H1 (cell line): ENCODE measurements around the gene VWF. TPM values are rescaled to one million over a fixed set of nuclear protein-coding genes. Genes with fewer than 3 reads are reported as not detected.

Experiments
- CTCF ChIA-PET: fragments of 300-600 bp; sonication (Branson Sonifier 250); formaldehyde crosslinking; loops from one replicate; lab custom pipeline; 2021; ENCODE audit not compliant: partially characterized antibody; lab: Charles Lee
- POLR2A ChIA-PET: fragments of 300-600 bp; sonication (Branson Sonifier 250); formaldehyde crosslinking; loops from one replicate; lab custom pipeline; 2021; ENCODE audit warnings: inconsistent platforms; ENCODE audit not compliant: partially characterized antibody; lab: Charles Lee
- DNase-seq, 2 experiments: peaks; one replicate each; pipeline versions ENCODE4 v3.0.0 to v3.0.0-alpha.2; 2010 to 2022; ENCODE audit warnings: low spot score in 2 of 2, low read depth in 1 of 2, mixed read lengths in 1 of 2
- FAIRE-seq: peaks from 2 replicates; lab custom pipeline; 2011; peaks lifted over from hg19 to GRCh38; lab: Jason Lieb, UNC
- H2AFZ ChIP-seq: 2 replicates; pipeline ENCODE4 v1.8.1; 2012; ENCODE audit warnings: low read length, inconsistent platforms
- H2AK5ac ChIP-seq: 2 replicates; pipeline ENCODE4 v1.6.1; 2013; ENCODE audit warnings: low read depth, low read length
- H2BK120ac ChIP-seq: replicated peaks from 2 replicates; pipeline ENCODE3; 2013; ENCODE audit warnings: low read depth, low read length, inconsistent platforms
- H2BK12ac ChIP-seq: 2 replicates; pipeline ENCODE4 v1.6.1; 2013; ENCODE audit warnings: low read depth, low read length
- H2BK15ac ChIP-seq: 2 replicates; pipeline ENCODE4 v1.6.1; 2013; ENCODE audit warnings: low read length
- H2BK20ac ChIP-seq: 2 replicates; pipeline ENCODE4 v1.6.1; 2013; ENCODE audit warnings: low read length
- H2BK5ac ChIP-seq: 2 replicates; pipeline ENCODE4 v1.6.1; 2013; ENCODE audit warnings: low read depth, low read length
- H3K14ac ChIP-seq: 2 replicates; pipeline ENCODE4 v1.6.1; 2013; ENCODE audit warnings: inconsistent platforms; ENCODE audit not compliant: insufficient read length
- H3K18ac ChIP-seq: 2 replicates; pipeline ENCODE4 v1.6.1; 2013; ENCODE audit warnings: low read length; ENCODE audit errors: extremely low read depth
- H3K23ac ChIP-seq: 2 replicates; pipeline ENCODE4 v1.6.1; 2013; ENCODE audit warnings: inconsistent platforms; ENCODE audit not compliant: insufficient read length
- H3K23me2 ChIP-seq: 2 replicates; pipeline ENCODE4 v1.6.1; 2013; ENCODE audit warnings: low read depth, low read length
- H3K27ac ChIP-seq: 2 replicates; pipeline ENCODE4 v1.6.1; 2011; ENCODE audit warnings: low read depth, low read length, inconsistent platforms
- H3K27me3 ChIP-seq, 4 experiments: replicated peaks in 1 of 4; 1 replicate in 1 of 4; 2 replicates in 3 of 4; pipeline versions ENCODE4 v1.6.1 to v1.8.1; 2011 to 2013; ENCODE audit warnings: low read length in 3 of 4, mild to moderate bottlenecking in 3 of 4, inconsistent platforms in 2 of 4, mixed read lengths in 2 of 4, moderate library complexity in 1 of 4; ENCODE audit not compliant: control insufficient read depth in 3 of 4, insufficient read depth in 3 of 4; ENCODE audit errors: extremely low read depth in 1 of 4
- H3K36me3 ChIP-seq, 4 experiments: 2 replicates each; pipeline versions ENCODE4 v1.6.1 to v1.8.1; 2011 to 2013; ENCODE audit warnings: mild to moderate bottlenecking in 4 of 4, low read length in 3 of 4, moderate library complexity in 2 of 4, control low read depth in 1 of 4, inconsistent platforms in 1 of 4; ENCODE audit not compliant: insufficient read depth in 4 of 4, control insufficient read depth in 2 of 4
- H3K4ac ChIP-seq: replicated peaks from 2 replicates; pipeline ENCODE3; 2013; ENCODE audit warnings: low read length, low read depth, mixed read lengths, inconsistent platforms; ENCODE audit not compliant: insufficient read length
- H3K4me1 ChIP-seq, 4 experiments: replicated peaks in 1 of 4; 1 replicate in 1 of 4; 2 replicates in 3 of 4; pipeline versions ENCODE4 v1.6.1 to v1.8.1; 2011 to 2013; ENCODE audit warnings: low read length in 3 of 4, inconsistent platforms in 2 of 4, mixed read lengths in 1 of 4; ENCODE audit not compliant: insufficient read depth in 4 of 4, control insufficient read depth in 3 of 4
- H3K4me2 ChIP-seq, 2 experiments: 2 replicates each; pipeline versions ENCODE4 v1.6.1 to v1.8.1; 2011 to 2013; ENCODE audit warnings: low read depth in 2 of 2, low read length in 2 of 2, control low read depth in 1 of 2, inconsistent platforms in 1 of 2, mild to moderate bottlenecking in 1 of 2; ENCODE audit not compliant: insufficient read depth in 1 of 2
- H3K4me3 ChIP-seq, 4 experiments: fragments of 200-600, 300-600 bp in 1 of 4; sonication (generic), shearing (Covaris generic), sonication (Bioruptor Twin) in 1 of 4; 2 replicates each; pipeline versions ENCODE4 v1.5.1 to v1.8.1; 2011 to 2016; ENCODE audit warnings: low read length in 4 of 4, low read depth in 3 of 4, control low read depth in 2 of 4, inconsistent platforms in 2 of 4, mild to moderate bottlenecking in 2 of 4, mixed read lengths in 1 of 4, moderate library complexity in 1 of 4; ENCODE audit not compliant: insufficient read depth in 2 of 4; ENCODE audit errors: extremely low read depth in 1 of 4
- H3K56ac ChIP-seq: replicated peaks from 2 replicates; pipeline ENCODE3; 2013; ENCODE audit warnings: low read depth, mild to moderate bottlenecking, mixed read lengths, low read length, inconsistent platforms; ENCODE audit not compliant: insufficient read length
- H3K79me1 ChIP-seq: 2 replicates; pipeline ENCODE4 v1.6.1; 2013; ENCODE audit warnings: low read depth, low read length, control low read depth
- H3K79me2 ChIP-seq, 2 experiments: 2 replicates each; pipeline versions ENCODE4 v1.6.1 to v1.8.1; 2012 to 2013; ENCODE audit warnings: low read length in 2 of 2, mild to moderate bottlenecking in 2 of 2, inconsistent platforms in 1 of 2; ENCODE audit not compliant: insufficient read depth in 2 of 2, control insufficient read depth in 1 of 2
- H3K9ac ChIP-seq, 4 experiments: replicated peaks in 1 of 4; 1 replicate in 1 of 4; 2 replicates in 3 of 4; pipeline versions ENCODE4 v1.6.1 to v1.8.1; 2011 to 2013; ENCODE audit warnings: low read depth in 3 of 4, low read length in 3 of 4, control low read depth in 2 of 4, mild to moderate bottlenecking in 2 of 4, moderate library complexity in 2 of 4, inconsistent platforms in 1 of 4; ENCODE audit errors: extremely low read depth in 1 of 4
- H3K9me3 ChIP-seq, 2 experiments: 2 replicates each; pipeline versions ENCODE4 v1.6.1 to v1.8.1; 2012 to 2013; ENCODE audit warnings: mild to moderate bottlenecking in 2 of 2, moderate library complexity in 2 of 2, control low read depth in 1 of 2, inconsistent platforms in 1 of 2, low read depth in 1 of 2, low read length in 1 of 2, mixed read lengths in 1 of 2; ENCODE audit not compliant: insufficient read depth in 2 of 2
- H4K20me1 ChIP-seq, 2 experiments: replicated peaks in 1 of 2; 2 replicates each; pipeline versions ENCODE3 to v1.8.1; 2011 to 2013; ENCODE audit warnings: inconsistent platforms in 2 of 2, low read length in 2 of 2, mild to moderate bottlenecking in 1 of 2; ENCODE audit not compliant: insufficient read depth in 2 of 2, control insufficient read depth in 1 of 2
- H4K5ac ChIP-seq: 2 replicates; pipeline ENCODE4 v1.6.1; 2013; ENCODE audit warnings: low read length, low read depth, mixed read lengths, inconsistent platforms; ENCODE audit not compliant: insufficient read length
- H4K8ac ChIP-seq: 2 replicates; pipeline ENCODE4 v1.8.0; 2013; ENCODE audit warnings: mild to moderate bottlenecking, moderate library complexity, low read length, inconsistent platforms; ENCODE audit not compliant: insufficient read depth; ENCODE audit errors: extremely low read depth
- H4K91ac ChIP-seq: replicated peaks from 2 replicates; pipeline ENCODE3; 2013; ENCODE audit warnings: low read length, mixed read lengths, inconsistent platforms; ENCODE audit not compliant: insufficient read length
- CTBP2 ChIP-seq: IDR thresholded peaks from 2 replicates; pipeline ENCODE4 v1.7.0; 2011; ENCODE audit warnings: borderline replicate concordance, mild to moderate bottlenecking, moderate library complexity, mixed read lengths, low read length; ENCODE audit not compliant: insufficient read depth, insufficient read length
- EGR1 ChIP-seq: IDR thresholded peaks from 2 replicates; pipeline ENCODE4 v1.6.1; 2011; ENCODE audit warnings: low read depth, low read length, borderline replicate concordance
- RNF2 ChIP-seq: fragments of 200-900, 300-1000 bp; sonication (generic); IDR thresholded peaks from 2 replicates; pipeline ENCODE4 v1.7.1; 2016; ENCODE audit warnings: borderline replicate concordance, low read depth, mild to moderate bottlenecking, antibody characterized with exemption, low read length; ENCODE audit not compliant: poor library complexity, severe bottlenecking; ENCODE audit errors: missing control alignments
- SRF ChIP-seq: IDR thresholded peaks from 2 replicates; pipeline ENCODE4 v1.6.1; 2011; ENCODE audit warnings: mild to moderate bottlenecking, low read depth, low read length, moderate library complexity
- TAF1 ChIP-seq: IDR thresholded peaks from 2 replicates; pipeline ENCODE4 v1.6.1; 2011; ENCODE audit warnings: mild to moderate bottlenecking, low read depth, low read length
- WGBS, 2 experiments: shearing (Covaris generic) in 1 of 2; methylation state at CpG; one replicate each; pipeline versions ENCODE4 v1.1.6 to v1.1.7; 2013 to 2015; ENCODE audit warnings: low lambda C conversion rate in 2 of 2, mixed read lengths in 2 of 2, inconsistent platforms in 1 of 2, low coverage in 1 of 2, missing lambda C conversion rate in 1 of 2; ENCODE audit not compliant: insufficient replicate concordance in 2 of 2, insufficient coverage in 1 of 2, insufficient read length in 1 of 2; ENCODE audit errors: extremely low coverage in 1 of 2, missing lambda C conversion rate in 1 of 2; 5-methylcytosine and 5-hydroxymethylcytosine counted together
- polyA plus RNA-seq, 7 experiments: library from polyadenylated mRNA; depleted of rRNA in 3 of 7; stranded (reverse) in 5 of 7; unstranded in 2 of 7; fragments of >200 nt in 5 of 7; fragments of 200-250 nt in 2 of 7; gene quantifications; 1 replicate in 5 of 7; 2 replicates in 1 of 7; 4 replicates in 1 of 7; pipeline versions ENCODE4 v1.2.1 to v1.2.3, GENCODE V29; 2011 to 2013; ENCODE audit warnings: missing spikeins in 2 of 7, mixed read lengths in 2 of 7
- total RNA-seq: library from RNA; stranded (reverse); fragmentation: NEBNext Ultra II Directional; extraction: Animal tissue kit (Norgen Biotek cat#: 25700); gene quantifications from 2 replicates; pipeline ENCODE4 v1.2.1, GENCODE V29; 2021
- TF ChIP-seq, protein P1 (sequence below): IDR thresholded peaks from 2 replicates; pipeline ENCODE4 v1.6.1; 2012; ENCODE audit warnings: inconsistent platforms
- TF ChIP-seq, protein P2 (sequence below): IDR thresholded peaks from 2 replicates; pipeline ENCODE4 v1.6.1; 2012; ENCODE audit warnings: inconsistent platforms

Gene VWF
- total and polyA plus RNA-seq, 2 of the 8 experiments (the other 6 are each of a cell fraction or from before 2014, with no cell fraction given) = 0.39 to 0.60 TPM

DNA sequence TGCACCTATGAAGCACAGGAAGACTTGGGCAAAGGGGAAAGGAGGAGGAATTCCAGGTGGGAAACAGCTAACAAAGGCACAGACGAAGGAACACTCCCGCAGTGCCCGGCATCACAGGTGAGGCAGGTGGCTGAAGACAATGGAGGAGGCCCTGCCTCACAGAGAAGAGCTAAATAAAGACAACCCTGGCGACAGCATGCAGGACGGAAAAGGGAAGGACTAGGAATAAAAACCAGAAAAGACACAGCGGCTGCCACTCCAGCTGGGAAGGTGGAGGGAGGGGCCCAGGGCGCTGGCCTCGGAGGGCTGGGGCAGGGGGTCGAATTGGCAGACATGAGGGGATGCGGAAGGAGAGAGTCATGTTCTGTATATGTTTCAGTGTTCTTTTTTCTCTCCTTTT, 136.4 kb downstream of the VWF start:
- POLR2A ChIA-PET = interaction anchor here (1.6 to 2.7 kb wide), 3 partner anchors 43 to 50 kb away, joined by 5 to 21 read pairs (median 5); partner anchors contain the start of gene ANO2

More for the DNA sequence above, 136.4 kb downstream of the VWF start:
- Histone ChIP-seq H3K4me2 (no peak overlapping the region), H4K8ac (no peak overlapping the region), H2BK12ac (no peak overlapping the region), H3K27ac (no peak overlapping the region), H3K9ac (no peak overlapping the region), H3K23ac (no peak overlapping the region), H2BK120ac (no peak overlapping the region), H2BK5ac (no peak overlapping the region; the same call in 1 of the 2 replicates), H3K79me2 (no peaks in the 10 kb centered on the region), H3K18ac (no peak overlapping the region), H2BK15ac (no peak overlapping the region), H3K79me1 (no peaks in the 10 kb centered on the region), H2AFZ (peak overlapping the region; percentile 42), H2AK5ac (no peak overlapping the region), H2BK20ac (peak overlapping the region; percentile 28; the same call in 1 of the 2 replicates), H3K4me1 (peaks cover 2 to 6% (median 4%) of the 10 kb centered on the region in 4 experiments; a peak in 6 of 7 replicates), H3K9me3 (no peaks in the 10 kb centered on the region), H3K4me3 (no peak overlapping the region; a peak in 1 of 8 replicates), H4K5ac (no peak overlapping the region), H3K23me2 (no peaks in the 10 kb centered on the region; the same call in 1 of the 2 replicates), H3K36me3 (no peaks in the 10 kb centered on the region), H3K4ac (no peak overlapping the region), H3K56ac (no peak overlapping the region), H4K20me1 (no peaks in the 10 kb centered on the region), H3K14ac (no peak overlapping the region), H3K27me3 (no peaks in the 10 kb centered on the region), H4K91ac (no peak overlapping the region)
- DNase-seq = no peak
- TF ChIP-seq, protein P1, sequence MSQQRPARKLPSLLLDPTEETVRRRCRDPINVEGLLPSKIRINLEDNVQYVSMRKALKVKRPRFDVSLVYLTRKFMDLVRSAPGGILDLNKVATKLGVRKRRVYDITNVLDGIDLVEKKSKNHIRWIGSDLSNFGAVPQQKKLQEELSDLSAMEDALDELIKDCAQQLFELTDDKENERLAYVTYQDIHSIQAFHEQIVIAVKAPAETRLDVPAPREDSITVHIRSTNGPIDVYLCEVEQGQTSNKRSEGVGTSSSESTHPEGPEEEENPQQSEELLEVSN = peak; percentile 74
- TF ChIP-seq SRF (no peak), RNF2 (no peak), EGR1 (no peak), TAF1 (0 out of 2 replicates have a peak, but pooled peaks have one; percentile 21), CTBP2 (no peak)
- TF ChIP-seq, protein P2, sequence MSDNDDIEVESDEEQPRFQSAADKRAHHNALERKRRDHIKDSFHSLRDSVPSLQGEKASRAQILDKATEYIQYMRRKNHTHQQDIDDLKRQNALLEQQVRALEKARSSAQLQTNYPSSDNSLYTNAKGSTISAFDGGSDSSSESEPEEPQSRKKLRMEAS = peak; percentile 70
- CTCF ChIA-PET = interaction anchor here (0.6 to 8.1 kb wide), 55 partner anchors 10 to 1176 kb away, joined by 3 to 412 read pairs (median 4); no protein-coding TSS in a partner anchor
- WGBS, 2 experiments = 53% methylated on average over 10 of the region's 10 CpGs; no CpG with 5 or more reads in 1 of the 2 experiments
- FAIRE-seq = no peak
